ENCODE data around the gene SDC1.

Gene SDC1

DNA sequence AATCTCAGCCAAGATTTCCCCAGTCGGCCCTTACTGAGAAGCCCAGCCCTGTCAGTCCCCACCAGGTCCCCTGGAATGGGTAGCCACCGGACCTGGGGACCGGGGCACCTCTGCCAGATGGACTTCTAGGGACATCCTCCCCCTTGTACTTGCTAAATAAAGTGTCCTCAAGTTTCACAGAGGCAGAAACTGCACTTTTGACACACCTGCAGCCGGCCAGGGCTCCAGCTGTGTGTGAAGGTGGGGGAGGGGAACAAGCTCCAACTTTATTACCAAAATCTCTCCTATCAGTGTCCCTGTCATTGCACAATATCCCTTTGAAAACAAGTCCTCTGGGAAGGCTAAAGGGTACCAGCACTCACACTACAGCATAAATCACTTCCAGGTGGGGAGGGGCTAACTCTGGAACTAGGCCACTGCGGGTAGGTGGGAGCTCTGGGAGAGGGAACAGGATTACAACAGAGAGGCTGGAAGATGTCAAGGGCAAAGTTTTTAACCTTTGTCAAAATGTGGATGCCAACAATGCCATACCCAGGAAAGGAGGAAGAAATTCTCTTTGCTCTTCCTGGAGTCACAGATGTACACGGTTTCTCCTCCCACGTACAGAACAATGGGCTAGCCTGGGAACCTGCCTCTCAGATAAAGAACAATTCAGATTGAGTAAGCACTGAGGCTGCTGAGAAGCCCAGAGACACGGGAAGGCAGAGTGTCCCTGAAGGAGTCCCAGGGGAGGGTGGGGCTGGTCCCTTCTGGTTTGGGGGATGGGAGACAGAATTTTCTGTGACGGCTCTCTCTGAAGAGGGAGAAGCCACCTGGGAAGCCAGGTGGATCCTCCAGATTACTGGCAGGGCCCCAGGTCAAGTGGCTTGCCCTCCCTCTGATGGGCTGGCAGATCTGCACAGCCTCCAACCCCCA, 11.0 kb downstream of the SDC1 start:
- H3K4me3 ChIP-seq (ENCODE audit: control insufficient read depth, low read depth, low read length) = no peak overlapping the region
- TF ChIP-seq, protein P1, sequence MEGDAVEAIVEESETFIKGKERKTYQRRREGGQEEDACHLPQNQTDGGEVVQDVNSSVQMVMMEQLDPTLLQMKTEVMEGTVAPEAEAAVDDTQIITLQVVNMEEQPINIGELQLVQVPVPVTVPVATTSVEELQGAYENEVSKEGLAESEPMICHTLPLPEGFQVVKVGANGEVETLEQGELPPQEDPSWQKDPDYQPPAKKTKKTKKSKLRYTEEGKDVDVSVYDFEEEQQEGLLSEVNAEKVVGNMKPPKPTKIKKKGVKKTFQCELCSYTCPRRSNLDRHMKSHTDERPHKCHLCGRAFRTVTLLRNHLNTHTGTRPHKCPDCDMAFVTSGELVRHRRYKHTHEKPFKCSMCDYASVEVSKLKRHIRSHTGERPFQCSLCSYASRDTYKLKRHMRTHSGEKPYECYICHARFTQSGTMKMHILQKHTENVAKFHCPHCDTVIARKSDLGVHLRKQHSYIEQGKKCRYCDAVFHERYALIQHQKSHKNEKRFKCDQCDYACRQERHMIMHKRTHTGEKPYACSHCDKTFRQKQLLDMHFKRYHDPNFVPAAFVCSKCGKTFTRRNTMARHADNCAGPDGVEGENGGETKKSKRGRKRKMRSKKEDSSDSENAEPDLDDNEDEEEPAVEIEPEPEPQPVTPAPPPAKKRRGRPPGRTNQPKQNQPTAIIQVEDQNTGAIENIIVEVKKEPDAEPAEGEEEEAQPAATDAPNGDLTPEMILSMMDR (conservative IDR thresholded peaks at IDR 0.05; ENCODE audit: control insufficient read depth, insufficient read depth, low read depth, low read length) = no peak
- no peak for DNase-seq (ENCODE audit: low read depth)

- DNase-seq (ENCODE audit: low read depth) = no peak
- TF ChIP-seq, protein P1 (conservative IDR thresholded peaks at IDR 0.05; ENCODE audit: control insufficient read depth, insufficient read depth, low read depth, low read length) = no peak
- no peak overlapping the region for H3K4me3 ChIP-seq (ENCODE audit: control insufficient read depth, low read depth, low read length)
Observed at GRCh38 chr2:20212871-20213503, 11.9 kb downstream of the SDC1 start.

GRCh38 chr2:20212459-20212870, 12.5 kb downstream of the SDC1 start:
- TF ChIP-seq, protein P1 (conservative IDR thresholded peaks at IDR 0.05; ENCODE audit: control insufficient read depth, insufficient read depth, low read depth, low read length) = no peak
- H3K4me3 ChIP-seq (ENCODE audit: control insufficient read depth, low read depth, low read length) = no peak overlapping the region
- DNase-seq (ENCODE audit: low read depth) = no peak

DNA sequence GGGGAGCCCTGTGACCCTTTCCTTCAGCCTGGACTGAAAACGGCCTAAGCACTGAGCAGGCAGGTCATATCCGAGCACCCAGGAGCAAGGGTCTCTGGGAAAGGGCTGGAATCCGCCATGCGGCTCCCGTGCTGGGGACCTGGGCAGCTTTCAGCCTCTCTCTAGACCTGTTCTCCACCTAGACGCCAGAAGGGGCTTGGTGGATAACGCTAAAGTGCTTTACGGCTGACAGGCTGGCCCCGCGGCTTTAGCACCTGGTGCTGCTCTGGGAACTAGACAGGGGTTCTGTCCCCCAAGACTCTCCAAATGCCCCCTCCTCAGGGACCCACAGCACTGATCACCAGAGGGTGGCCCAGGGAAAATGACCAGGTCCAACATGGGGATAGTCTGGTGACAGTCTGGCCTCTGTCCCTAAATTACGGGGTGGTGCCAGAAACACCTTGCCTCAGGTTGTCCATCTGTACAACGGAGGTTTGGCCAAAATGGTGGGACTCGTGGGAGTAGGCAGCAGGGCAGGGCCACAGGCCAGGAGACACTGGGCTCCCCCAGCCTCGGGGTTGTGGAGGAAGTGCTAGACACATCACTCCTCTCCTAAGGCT, 13.0 kb downstream of the SDC1 start:
- no peak overlapping the region for H3K4me3 ChIP-seq (ENCODE audit: control insufficient read depth, low read depth, low read length)
- TF ChIP-seq, protein P1 (conservative IDR thresholded peaks at IDR 0.05; ENCODE audit: control insufficient read depth, insufficient read depth, low read depth, low read length) = no peak
- DNase-seq (ENCODE audit: low read depth) = no peak

GRCh38 chr2:20211420-20211819, 13.5 kb downstream of the SDC1 start:
- TF ChIP-seq, protein P1 (conservative IDR thresholded peaks at IDR 0.05; ENCODE audit: control insufficient read depth, insufficient read depth, low read depth, low read length) = no peak
- H3K4me3 ChIP-seq (ENCODE audit: control insufficient read depth, low read depth, low read length) = no peak overlapping the region

DNA sequence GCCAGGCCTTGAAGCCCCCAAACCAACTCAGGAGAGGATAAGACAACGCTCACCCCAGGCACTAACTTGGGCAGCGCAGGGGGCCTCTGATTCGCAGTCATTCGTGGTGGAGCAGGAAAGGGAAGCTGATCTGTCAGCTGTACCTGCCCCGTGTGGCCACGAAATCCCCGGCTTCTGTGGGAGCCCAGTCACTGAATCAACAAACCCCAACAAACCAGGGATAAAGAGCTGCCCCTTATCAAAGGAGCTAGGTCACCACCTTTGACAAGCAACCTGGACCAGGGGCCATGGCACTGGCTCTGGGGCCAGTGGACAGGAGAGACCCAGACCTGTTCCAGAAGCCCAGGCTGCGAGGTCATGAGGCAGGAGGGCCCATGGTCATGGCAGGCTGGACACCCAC, 14.5 kb downstream of the SDC1 start:
- DNase-seq (ENCODE audit: low read depth) = no peak
- no peak overlapping the region for H3K4me3 ChIP-seq (ENCODE audit: control insufficient read depth, low read depth, low read length)
- TF ChIP-seq, protein P1 (conservative IDR thresholded peaks at IDR 0.05; ENCODE audit: control insufficient read depth, insufficient read depth, low read depth, low read length) = no peak

More at GRCh38 chr2:20211420-20211819, 13.5 kb downstream of the SDC1 start:
- DNase-seq (ENCODE audit: low read depth) = no peak

Measured in fibroblast of mammary gland (primary cell).